Left ventricle myocardium superior (tissue), 1 donor: ENCODE data around the gene ANKRD36. TPM values are rescaled to one million over a fixed set of nuclear protein-coding genes. Genes with fewer than 3 reads are reported as not detected.
"Not testable (repeated sequence)": the region's sequence is repeated elsewhere in the genome, so short reads cannot be mapped to it uniquely, and the experiment has no call there.

Experiments
- ATAC-seq: fragments of 200-7000 bp; cut with Tn5 transposase; one replicate; pipeline ENCODE4 v1.9.1; 2020; ENCODE audit warnings: mild to moderate bottlenecking, moderate library complexity
- DNase-seq: peaks from one replicate; pipeline ENCODE4 v3.0.0-alpha.2; 2020
- intact Hi-C: fragments of 100-400 bp; cut with micrococcal nuclease; formaldehyde crosslinking; loops from one replicate; pipeline ENCODE4 v1.11.0; 2022
- long read RNA-seq: library from polyadenylated mRNA; unstranded; transcript quantifications from one replicate; pipeline ENCODE4 v2.0.0, GENCODE V29; 2021
- total RNA-seq: library from RNA; stranded (reverse); fragmentation: NEBNext Ultra II Directional; extraction: Animal tissue kit (Norgen Biotek cat#: 25700); gene quantifications from one replicate; pipeline ENCODE4 v1.2.1, GENCODE V29; 2021
- donor health status: DM: no; HTN: yes; CAD: no; lungs with severe emphysema.

ANKRD36 gene
- 5.5 TPM for total RNA-seq
- long read RNA-seq, partial matches to known transcripts, result 0 of 6 reads
- long read RNA-seq, other reads (novel, unspliced or antisense), result 5 of 6 reads

DNA sequence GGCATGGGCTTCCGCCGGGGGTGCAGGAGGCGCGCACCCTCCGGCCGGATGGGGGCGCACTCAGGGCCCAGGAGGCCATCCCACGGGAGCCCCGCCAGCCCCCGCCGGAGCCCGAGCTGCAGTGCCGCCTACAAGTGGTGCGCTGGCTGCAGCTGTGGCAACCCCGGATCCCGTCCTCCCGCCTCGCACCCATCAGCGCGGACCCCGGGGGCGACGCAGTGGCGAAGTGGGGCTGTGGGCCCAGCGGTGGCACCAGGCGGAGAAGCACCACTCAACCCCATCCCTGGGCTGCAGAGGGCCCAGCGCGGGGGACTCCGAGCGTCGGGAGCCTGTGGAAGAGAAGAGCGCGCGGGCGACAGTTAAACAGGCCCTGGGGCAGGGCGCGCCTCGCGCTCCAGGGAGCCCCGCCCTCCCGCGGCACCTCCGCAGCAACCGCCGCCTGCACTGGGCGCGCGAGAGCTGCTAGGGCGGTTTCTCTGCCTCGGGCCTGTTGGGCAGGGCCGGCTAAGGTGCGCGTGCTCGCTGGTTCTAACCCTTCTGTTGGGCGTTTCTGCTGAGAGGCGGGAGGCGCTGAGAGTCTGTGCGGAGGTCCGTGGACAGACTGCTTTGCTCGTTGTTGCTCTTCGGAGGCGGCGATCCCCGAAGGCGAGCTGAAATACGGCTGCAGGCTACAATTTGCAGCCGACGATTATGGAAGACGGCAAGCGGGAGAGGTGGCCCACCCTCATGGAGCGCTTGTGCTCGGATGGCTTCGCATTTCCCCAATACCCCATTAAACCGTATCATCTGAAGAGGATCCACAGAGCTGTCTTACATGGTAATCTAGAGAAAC is at the start of gene ANKRD36:
Gene ANKRD36 (plus strand): TSS at position 104 of the 832 bp plus-strand sequence. CDS start 587 bp downstream, at position 691.
- DNase-seq, result peak; percentile 92
- peak; percentile 96 for ATAC-seq
- intact Hi-C loops, result not testable (repeated sequence)

DNA sequence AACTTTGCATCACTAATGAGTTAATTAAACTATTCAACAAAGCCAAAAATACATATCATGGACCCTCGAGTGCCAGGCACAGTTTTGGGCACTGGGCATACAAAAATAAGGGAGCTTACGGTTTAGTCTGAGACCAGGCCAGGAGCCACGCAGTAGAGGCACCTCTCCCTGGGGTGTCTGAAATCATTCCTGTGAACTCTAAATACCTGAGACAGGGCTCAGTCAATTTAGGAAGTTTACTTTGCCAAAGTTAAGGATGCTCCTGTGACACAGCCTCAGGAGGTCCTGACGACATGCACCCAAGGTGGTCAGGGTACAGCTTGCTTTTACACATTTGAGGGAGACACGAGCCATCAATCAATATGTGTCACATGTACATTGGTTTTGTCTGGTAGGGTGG is 46.9 kb upstream of the ANKRD36 start:
- intact Hi-C loops, ATAC-seq, DNase-seq: not testable (repeated sequence)

DNA sequence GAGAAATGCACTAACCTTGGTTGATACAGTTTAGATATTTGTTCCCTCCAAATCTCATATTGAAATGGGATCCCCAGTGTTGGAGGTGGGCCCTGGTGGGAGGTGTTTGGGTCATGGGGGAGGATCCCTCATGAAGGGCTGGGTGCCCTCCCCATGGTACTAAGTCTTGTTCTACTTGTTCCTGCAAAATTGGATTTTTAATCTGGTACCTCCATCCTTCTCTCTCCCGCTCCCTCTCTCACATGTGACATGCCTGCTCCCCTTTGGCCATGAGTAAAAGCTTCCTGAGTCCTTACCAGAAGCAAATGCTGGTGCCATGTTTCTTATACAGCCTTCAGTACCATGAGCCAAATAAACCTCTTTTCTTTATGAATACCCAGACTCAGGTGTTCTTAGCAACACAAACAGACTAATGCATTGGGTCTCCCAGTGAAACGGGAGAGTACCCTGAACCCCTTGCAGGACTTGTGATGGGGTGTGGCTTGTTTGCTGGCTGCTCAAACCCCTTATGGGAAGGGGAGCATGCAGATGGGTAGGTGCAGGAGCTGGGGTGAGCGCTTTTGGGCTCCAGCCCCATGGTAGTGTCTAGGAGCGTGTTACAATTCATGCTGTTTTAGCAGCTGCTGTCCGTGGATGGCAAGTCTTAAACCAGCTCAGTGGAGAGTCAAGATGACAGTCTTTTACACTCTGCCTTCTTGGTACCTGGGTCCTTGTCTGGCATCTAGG is 45.5 kb upstream of the ANKRD36 start:
- intact Hi-C loops, result no loop called here
- DNase-seq (no peak), ATAC-seq (peak; percentile 21)

DNA sequence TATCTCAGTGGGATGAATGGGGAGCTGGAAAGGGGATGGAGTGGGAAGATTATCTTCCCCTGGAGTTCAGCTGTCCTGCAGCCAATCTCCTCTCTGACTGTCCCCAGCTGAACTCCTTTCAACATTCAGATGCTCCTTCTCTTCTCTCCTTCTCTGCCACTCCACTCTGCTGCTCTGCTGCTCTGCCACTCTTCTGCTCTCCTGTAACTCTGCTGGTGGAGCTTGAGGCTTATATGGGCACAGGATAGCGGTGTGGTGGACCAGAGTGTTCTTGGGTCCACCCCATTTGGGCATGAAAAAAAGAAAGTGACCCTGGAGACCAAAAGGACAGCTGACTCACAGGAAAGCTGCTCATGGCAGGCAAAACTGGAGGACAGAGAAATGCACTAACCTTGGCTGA is 44.9 kb upstream of the ANKRD36 start:
- ATAC-seq, result peak; percentile 18
- intact Hi-C loops, result no loop called here
- no peak for DNase-seq

DNA sequence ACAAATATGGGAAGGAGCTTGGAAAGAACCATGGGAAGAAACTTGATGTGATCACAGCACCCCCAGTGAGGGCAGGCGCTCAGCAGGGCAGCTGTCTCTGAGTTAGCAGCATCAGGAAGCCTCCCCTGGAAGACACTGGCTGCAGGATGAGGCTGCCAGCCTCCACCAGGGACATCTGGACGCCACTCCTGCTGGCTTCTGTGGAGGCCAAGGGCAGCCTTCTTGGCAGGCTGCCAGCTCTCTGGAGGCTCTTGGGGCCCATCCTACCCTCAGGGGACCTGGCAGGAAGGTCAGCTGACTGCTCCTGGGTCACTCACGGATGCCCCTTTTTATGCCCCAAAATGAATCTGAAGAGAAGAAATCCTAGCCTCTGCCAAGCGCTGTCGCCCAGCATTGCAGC is 44.2 kb upstream of the ANKRD36 start:
- ATAC-seq, intact Hi-C loops, DNase-seq: not testable (repeated sequence)

DNA sequence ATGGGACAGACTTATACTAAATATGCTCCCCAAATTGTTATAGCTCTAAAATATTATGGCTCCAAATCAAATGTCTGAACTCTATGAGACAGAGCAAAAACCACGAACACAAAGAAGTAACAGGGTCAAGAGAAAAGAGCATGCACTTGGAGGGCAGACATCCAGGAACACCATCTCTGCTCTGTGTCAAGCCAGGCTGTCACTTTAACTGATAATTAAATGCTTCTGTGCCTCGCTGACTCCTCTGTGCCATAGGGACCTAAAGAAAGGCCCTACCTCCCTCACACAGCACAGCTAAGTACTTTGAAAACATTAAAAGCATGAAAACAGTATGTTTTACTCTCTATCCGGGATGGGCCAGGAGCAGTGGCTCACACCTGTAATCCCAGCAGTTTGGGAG is 42.0 kb upstream of the ANKRD36 start:
- peak; percentile 88 for ATAC-seq
- DNase-seq, intact Hi-C loops: not testable (repeated sequence)

DNA sequence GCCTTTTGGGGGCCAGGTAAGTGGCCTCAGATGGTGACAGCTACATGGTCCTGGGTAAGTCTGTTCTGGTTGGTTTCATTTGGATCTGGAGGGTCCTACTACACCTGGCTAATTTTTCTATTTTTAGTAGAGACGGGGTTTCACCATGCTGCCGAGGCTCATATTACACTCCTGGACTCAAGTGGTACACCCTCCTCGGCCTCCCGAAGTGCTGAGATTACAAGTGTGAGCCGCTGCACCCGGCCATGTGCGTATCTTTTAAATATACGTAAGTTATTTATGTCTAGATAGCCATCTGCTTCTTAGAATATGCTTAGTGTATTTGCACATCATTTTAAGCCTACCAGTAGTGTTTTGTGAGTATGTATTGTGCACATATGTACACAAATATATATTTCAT is 35.7 kb upstream of the ANKRD36 start:
- DNase-seq, intact Hi-C loops: not testable (repeated sequence)
- ATAC-seq, result peak; percentile 30

DNA sequence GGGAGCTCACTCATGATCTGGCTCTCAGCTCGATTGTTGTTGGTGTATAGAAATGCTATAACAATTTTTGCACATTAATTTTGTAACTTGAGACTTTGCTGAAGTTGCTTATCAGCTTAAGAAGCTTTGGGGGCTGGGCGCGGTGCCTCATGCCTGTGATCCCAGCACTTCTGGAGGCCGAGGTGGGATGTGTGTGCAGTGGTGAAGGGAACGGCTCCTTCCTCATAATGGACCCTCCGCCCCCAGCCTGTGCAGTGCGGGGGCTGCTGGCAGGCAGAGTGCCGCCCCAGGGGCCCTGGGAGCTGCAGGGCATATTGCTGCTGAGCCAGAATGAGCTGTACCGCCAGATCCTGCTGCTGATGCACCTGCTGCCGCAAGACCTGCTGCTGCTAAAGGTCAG is 32.1 kb upstream of the ANKRD36 start:
- DNase-seq, ATAC-seq, intact Hi-C loops: not testable (repeated sequence)

DNA sequence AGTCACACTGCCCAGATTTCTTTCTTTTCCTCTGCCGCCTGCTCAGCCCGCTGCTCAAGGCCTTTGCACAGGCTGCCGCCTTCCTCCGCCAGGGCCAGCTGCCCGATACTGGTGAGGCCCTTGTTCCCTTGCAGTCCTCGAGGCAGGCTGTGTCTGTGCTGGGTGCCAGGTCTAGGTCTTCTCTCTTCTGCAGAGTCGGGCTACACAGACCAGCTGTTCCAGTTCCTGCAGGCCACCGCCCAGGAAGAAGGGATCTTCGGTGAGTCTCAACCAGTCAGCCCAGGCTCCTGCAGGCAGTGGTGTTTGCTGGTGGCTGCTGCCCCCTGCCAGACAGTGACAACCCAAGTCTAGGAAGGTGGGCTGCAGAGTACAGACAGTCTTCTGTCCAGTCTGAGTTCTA is 30.7 kb upstream of the ANKRD36 start:
- DNase-seq, intact Hi-C loops: not testable (repeated sequence)
- ATAC-seq, result peak; percentile 13

DNA sequence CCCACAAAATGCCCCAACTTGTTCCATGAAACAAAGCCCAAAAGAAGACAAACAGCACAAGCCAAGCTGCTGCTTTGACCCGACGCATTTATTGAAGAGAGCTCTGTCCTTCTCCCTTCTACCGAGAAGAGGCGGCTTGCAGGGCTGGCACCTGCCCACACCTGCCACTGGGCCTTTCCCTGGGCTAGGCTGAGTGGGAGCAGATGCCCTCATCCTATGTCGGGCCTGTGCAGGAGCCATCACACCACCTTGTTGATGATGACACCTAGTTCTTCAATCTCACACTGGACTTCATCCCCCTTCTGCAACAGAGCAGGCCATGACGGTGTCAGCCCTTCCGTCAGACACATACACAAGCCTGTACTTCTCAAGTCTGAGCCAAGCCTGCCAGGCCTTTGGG is 29.4 kb upstream of the ANKRD36 start:
- DNase-seq, intact Hi-C loops, ATAC-seq: not testable (repeated sequence)

DNA sequence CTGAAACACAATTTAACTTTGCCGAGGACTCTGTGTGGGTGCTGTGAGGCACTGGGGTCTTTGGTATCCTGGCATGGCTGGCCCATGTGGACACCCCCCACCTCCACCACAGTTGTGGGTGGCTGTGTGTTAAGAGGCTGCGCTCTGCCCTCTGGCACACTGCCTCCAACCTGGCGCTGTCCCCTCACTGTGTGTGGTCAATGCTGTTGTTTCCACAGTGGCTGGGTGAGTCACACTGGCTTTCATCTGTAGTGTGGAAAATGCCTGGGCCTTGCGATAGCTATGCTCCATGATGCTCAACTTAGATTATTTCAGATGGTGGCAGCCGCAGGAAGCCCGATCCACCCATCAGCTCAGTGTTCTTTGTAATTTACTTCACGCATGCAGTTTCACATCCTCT is 27.9 kb upstream of the ANKRD36 start:
- DNase-seq, intact Hi-C loops, ATAC-seq: not testable (repeated sequence)

DNA sequence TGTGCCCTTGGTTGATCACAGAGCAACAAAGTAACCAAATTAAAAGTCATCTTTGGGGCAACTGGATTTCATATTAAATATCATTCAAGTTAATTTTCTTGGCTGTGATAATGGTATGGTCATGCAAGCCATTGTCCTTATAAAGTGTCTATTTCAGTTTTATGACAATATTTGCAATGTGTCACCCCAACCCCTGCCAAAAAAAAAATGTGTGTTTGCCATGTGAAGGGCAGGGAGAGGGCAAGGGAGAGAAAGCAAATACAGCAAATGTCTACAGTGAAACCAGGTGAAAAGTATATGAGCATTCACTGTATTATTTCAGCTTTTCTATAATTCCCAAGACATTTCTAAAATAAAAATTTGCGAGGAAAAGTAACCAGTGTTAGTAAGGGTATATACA is 24.2 kb upstream of the ANKRD36 start:
- ATAC-seq, DNase-seq, intact Hi-C loops: not testable (repeated sequence)

DNA sequence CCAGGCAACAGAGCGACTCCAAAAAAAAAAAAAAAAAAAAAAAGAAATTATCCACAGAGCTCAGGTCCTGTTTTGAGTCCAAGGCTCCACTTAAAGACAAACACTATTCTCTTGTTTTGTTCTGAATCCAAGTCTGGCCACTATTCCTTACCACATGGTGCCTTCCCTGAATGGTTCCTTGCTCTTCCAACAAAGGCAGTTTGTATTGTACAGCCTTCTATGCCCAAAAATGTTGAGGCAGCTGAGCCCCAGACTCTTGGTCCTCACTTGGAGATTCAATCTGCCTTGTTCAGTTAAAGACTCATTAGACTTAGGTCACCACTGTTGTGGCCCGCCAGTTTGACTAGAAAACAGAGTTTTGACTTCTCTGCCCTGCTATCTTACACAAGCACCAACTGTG is 20.0 kb upstream of the ANKRD36 start:
- intact Hi-C loops, ATAC-seq, DNase-seq: not testable (repeated sequence)

DNA sequence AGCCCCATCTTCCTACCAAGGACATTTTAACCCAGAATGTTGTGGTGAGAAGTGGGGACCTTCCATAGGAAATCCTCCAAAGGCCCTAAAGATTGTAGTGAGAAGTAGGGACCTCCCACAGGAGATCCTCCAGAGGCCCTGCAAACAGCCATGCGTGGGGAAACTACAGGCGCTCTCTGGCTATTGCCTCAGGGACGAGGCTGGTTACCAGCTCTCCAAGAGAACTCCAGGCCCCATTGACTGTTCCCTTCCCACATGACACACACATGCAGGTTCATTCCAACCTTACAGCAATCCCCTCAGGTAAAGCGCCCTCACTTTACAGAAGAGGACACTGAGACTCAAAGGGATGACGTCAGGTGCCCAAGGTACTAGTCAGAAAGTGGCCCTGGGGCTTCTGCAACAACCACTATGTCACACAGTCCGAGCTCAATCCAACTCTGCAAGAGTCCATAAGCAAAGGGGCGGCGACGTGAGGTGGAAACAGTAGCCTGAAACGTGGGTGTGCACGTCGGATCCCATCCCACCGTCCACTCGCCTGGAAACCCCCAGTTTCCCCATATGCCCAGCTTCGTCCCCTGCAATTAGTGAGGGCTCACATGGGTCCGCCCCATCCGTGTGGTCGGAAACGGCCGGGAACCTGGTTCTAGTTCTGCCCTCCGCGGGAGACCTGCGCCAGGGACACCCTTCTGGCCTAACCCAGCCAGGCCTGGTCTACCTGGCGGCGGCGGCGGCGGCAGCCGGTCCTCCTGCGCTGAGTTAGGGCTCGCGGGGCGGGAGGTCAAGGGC is 18.8 kb upstream of the ANKRD36 start:
- ATAC-seq, result peak; percentile 30
- intact Hi-C loops, DNase-seq: not testable (repeated sequence)

DNA sequence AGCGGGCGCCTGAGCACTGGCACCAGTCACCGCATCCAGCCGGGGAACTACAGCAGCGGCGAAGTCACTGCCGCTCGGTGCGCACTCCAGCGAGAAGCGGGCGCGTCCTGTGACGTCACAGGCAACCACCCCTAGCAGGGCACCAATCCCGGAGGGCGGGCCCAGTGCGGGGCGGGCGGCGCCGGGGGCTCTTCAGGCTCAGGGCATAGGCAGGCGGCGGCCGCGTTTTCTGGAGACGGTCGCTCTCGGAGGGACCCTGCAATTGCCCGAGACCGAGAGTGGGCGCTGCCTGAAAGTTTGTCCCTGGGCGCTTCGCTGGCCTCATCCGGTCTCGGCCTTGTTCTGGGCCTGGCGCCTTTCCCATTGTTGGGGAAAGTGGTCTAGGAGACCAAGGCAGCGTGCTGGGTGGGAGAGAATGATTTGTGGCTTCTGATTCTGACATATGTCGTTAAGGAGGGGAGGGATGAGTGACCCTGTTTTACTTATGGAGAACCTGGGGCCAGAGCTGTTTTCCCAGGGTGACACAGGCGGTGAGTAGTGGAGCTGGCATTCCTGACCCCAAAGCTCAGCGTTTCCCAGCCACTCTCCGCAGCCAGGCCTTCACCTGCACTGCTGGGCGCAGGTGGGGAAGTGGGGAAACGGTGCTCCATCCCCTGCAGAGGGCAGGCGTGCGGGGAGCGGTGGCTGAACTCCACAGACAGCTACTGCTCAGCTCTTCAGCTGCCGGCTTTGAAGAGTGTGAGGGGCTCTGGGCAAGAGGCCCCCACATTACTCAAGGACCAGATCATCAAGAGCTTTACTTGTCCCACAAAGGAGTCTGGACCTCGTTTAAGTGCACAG is 18.0 kb upstream of the ANKRD36 start, which contains the start of gene FAHD2B:
Gene FAHD2B (minus strand): TSS at position 111 of the 840 bp plus-strand sequence. CDS start 3,176 bp downstream, outside the sequence.
- intact Hi-C loops, result not testable (repeated sequence)
- ATAC-seq, result peak; percentile 98

DNA sequence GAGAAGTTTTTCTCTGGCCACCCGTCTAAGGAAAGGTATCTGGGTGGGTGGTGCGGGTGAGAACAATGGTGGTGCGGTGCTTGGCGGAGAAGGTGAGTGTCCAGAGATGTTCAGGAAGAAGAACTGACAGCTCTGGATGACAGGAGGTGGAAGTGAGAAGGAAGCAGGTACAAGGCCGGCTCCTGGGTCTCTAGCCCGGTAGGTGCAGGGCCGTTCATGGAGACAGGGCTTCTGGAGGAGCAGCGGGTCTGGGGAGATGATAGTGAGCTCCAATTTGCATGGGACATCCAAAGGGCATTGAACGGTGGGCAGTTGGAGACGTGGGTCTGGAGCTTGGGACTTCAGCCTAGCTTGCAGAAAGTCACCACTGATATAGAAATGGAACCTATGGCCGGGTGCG is 17.3 kb upstream of the ANKRD36 start:
- ATAC-seq (no peak), DNase-seq (no peak)
- intact Hi-C loops, result no loop called here

More for the DNA sequence above, 18.0 kb upstream of the ANKRD36 start, which contains the start of gene FAHD2B:
- peak; percentile 93 for DNase-seq

DNA sequence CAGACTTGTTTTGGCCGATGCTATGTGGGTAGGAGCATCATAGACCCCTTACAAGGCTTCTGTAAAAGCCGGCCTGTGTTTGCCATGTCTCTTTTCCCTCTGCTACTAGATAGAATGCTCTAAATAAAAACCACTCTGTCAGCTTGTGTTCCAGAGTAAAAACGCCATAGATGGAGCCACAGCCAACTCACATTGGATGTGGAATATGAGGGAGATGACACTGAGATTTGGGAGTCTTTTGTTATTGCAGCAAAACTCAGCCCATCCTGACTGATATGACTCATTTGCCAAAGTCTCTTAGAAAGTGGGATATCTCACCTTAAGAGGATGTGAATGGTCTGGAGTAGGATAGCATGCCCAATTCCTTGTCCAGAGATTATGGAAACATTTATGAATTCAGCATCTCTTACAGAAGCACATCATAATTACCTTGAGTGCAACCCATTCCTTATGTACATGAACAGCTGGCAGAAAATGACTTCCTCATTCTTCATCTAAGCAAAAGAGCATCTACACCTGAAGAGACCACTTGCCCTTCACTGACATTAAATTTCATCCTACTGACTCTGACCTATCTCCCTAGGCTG is 14.1 kb upstream of the ANKRD36 start:
- ATAC-seq, result not testable (repeated sequence)

DNA sequence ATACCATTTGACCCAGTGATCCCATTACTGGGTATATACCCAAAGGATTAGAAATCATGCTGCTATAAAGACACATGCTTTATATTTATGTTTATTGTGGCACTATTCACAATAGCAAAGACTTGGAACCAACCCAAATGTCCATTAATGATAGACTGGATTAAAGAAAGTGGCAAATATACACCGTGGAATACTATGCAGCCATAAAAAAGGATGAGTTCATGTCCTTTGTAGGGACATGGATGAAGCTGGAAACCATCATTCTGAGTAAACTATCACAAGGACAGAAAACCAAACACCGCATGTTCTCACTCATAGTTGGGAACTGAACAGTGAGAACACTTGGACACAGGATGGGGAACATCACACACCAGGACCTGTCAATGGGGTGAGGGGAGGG is 6.1 kb upstream of the ANKRD36 start:
- DNase-seq, ATAC-seq, intact Hi-C loops: not testable (repeated sequence)

More for the DNA sequence above, 14.1 kb upstream of the ANKRD36 start:
- DNase-seq, intact Hi-C loops: not testable (repeated sequence)
